Mucosa of rectum (tissue), 2 donors: Measurements from ENCODE around the gene TIPARP.
A peak's percentile ranks its signal among the peaks of the same experiment; 100 is the strongest.

ENCODE experiments used
- H3K27ac ChIP-seq, 2 donors: one replicate each; pipeline ENCODE4 v1.7.0; 2013; ENCODE audit warnings: inconsistent platforms in 2 of 2, low read depth in 2 of 2, low read length in 2 of 2
- H3K27me3 ChIP-seq, 2 donors: one replicate each; pipeline ENCODE4 v1.7.0; 2013; ENCODE audit warnings: low read length in 2 of 2; ENCODE audit not compliant: control insufficient read depth in 2 of 2, insufficient read depth in 2 of 2
- H3K36me3 ChIP-seq, 2 donors: one replicate each; pipeline ENCODE4 v1.7.0; 2013; ENCODE audit warnings: low read length in 2 of 2; ENCODE audit not compliant: control insufficient read depth in 2 of 2, insufficient read depth in 2 of 2
- H3K4me1 ChIP-seq, 2 donors: one replicate each; pipeline ENCODE4 v1.7.0; 2013; ENCODE audit warnings: low read length in 2 of 2, mild to moderate bottlenecking in 1 of 2; ENCODE audit not compliant: control insufficient read depth in 2 of 2, insufficient read depth in 2 of 2
- H3K4me3 ChIP-seq, 2 donors: one replicate each; pipeline ENCODE4 v1.7.0; 2013; ENCODE audit warnings: low read length in 2 of 2
- H3K9ac ChIP-seq, 2 donors: one replicate each; pipeline ENCODE4 v1.7.0; 2013; ENCODE audit warnings: low read length in 2 of 2, low read depth in 1 of 2, mild to moderate bottlenecking in 1 of 2
- H3K9me3 ChIP-seq, 2 donors: one replicate each; pipeline ENCODE4 v1.7.0; 2013; ENCODE audit warnings: low read length in 2 of 2; ENCODE audit not compliant: control insufficient read depth in 2 of 2
- donor health status: healthy.
- donor health status: Normal muscosa, but diverticular disease.

The TIPARP gene

DNA sequence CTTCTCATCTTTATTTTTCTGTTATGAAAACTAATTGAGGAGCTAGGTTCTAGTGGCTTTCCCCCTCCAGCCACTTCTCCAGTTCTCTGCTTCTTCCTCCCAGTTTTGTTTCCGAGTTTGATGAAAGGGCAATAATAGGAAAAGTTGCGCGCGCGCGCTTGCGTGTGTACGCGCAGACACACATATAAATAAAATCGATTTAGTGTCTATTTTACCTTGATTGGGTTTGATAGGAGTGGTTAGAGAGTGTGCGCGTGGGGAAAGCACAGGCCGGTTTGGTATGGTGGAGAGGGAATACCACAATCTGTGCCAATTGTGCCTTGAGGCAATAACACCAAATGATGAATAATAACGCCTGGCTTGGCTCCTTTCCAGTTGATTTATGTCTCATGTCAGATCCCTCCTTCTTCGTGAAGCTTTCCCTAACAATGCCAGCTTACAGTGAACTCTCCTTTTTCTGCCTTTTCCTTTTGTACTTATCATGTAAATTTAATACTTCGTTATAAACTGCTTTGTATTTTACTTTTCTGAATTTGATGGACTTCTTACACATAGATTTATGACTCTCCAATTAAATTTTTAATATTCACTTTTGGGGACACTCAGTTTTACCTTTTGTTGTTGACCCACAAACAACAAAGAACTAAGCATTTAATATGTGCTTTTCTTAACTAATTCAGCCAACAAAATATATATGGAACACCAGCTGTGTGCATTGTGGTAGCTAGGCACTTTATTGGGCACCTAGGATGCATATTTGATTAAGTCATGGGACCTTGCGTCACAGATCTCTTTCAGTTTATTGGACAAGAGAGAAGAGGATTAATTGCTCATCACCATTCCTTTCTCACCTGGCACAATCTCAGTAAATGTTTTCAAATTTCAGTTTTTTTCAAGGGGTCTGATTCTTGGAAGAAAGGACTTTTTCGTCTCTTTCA is 1.7 kb downstream of the TIPARP start:
- H3K4me3 ChIP-seq, result peak overlapping the region; percentile 87 to 88
- peaks cover 4 to 26% of the 10 kb centered on the region in 2 donors for H3K4me1 ChIP-seq
- peak overlapping the region; percentile 97 to 99 for H3K27ac ChIP-seq

DNA sequence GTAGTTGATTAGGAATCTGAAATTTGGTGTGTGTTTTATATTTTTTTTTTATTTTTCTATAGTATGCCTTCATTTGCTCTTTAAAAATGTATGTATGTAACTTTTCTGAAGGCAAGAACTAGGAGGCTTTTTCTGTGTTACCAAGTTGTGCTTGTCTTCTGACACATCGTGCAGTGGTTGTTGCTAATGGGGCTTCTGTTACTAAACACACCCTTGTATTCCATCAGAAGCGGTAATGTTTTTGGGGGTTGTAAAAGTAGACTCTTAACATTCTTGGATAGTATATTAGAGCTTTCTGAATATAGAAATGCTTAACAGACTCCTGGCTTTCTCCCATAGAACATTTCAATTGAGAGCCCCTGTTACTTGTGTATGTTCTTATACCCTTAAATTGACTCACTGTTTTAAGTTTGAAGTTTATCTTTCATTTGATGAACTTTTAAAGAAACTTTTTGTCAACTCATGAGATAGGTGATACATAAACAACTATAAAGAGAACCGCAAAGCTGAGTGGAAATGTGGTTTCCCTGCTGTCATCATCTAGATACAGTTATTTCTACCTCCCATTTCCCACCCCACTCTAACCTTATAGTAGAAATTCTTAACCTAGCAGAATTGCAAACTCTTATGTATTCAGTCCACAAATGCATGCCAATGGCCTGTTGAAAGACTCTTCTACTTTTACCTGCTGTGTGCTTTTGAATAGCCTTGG is 2.5 kb downstream of the TIPARP start:
- Histone ChIP-seq H3K4me3 (peak overlapping the region in 1 of 2 donors; percentile 22), H3K36me3 (peaks cover 15 to 18% of the 10 kb centered on the region in 2 donors)

More for the DNA sequence above, 1.7 kb downstream of the TIPARP start:
- no peaks in the 10 kb centered on the region for H3K9me3 ChIP-seq
- peaks cover 15 to 17% of the 10 kb centered on the region in 2 donors for H3K36me3 ChIP-seq
- peak overlapping the region; percentile 86 to 87 for H3K9ac ChIP-seq
- H3K27me3 ChIP-seq, result no peaks in the 10 kb centered on the region

GRCh38 chr3:156677536-156677935 is 3.1 kb downstream of the TIPARP start:
- Histone ChIP-seq H3K27me3 (no peaks in the 10 kb centered on the region), H3K4me1 (peaks cover 14 to 34% of the 10 kb centered on the region in 2 donors), H3K27ac (no peak overlapping the region), H3K9ac (no peak overlapping the region), H3K4me3 (no peak overlapping the region), H3K36me3 (peaks cover 15 to 18% of the 10 kb centered on the region in 2 donors), H3K9me3 (no peaks in the 10 kb centered on the region)

More for the DNA sequence above, 2.5 kb downstream of the TIPARP start:
- Histone ChIP-seq H3K9me3 (no peaks in the 10 kb centered on the region), H3K27me3 (no peaks in the 10 kb centered on the region), H3K9ac (no peak overlapping the region), H3K4me1 (peaks cover 9 to 34% of the 10 kb centered on the region in 2 donors), H3K27ac (peak overlapping the region in 1 of 2 donors; percentile 3)

GRCh38 chr3:156678197-156678596 is 3.8 kb downstream of the TIPARP start:
- no peak overlapping the region for H3K4me3 ChIP-seq
- no peaks in the 10 kb centered on the region for H3K27me3 ChIP-seq
- H3K36me3 ChIP-seq, result peaks cover 15 to 18% of the 10 kb centered on the region in 2 donors
- H3K4me1 ChIP-seq, result peaks cover 15 to 33% of the 10 kb centered on the region in 2 donors
- H3K9ac ChIP-seq, result no peak overlapping the region
- H3K9me3 ChIP-seq, result no peaks in the 10 kb centered on the region
- H3K27ac ChIP-seq, result no peak overlapping the region

GRCh38 chr3:156680243-156680914 is 6.0 kb downstream of the TIPARP start:
- Histone ChIP-seq H3K36me3 (peaks cover 15 to 18% of the 10 kb centered on the region in 2 donors), H3K9me3 (no peaks in the 10 kb centered on the region), H3K4me3 (no peak overlapping the region), H3K4me1 (peaks cover 19 to 31% of the 10 kb centered on the region in 2 donors), H3K27me3 (no peaks in the 10 kb centered on the region), H3K9ac (no peak overlapping the region), H3K27ac (no peak overlapping the region)

GRCh38 chr3:156681002-156681401 is 6.6 kb downstream of the TIPARP start:
- peaks cover 22 to 35% of the 10 kb centered on the region in 2 donors for H3K4me1 ChIP-seq

DNA sequence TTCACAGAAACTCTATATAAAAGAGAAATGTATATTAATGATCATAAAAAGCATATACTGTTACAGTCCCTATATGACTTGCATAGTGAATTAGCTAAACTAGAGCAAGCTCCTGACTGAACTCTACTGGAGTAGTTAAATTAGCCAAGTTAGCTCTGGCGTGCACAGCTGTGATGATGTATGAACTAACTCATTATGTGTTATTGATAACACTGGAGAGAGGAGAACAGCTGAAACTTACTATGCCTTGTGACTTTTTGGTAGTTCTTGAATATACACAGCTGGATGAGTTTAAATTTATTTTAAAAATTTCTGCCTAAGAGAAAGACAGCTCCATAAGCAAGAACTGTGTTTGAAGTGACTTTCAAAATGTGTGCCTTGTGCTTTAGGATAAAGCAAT is 8.1 kb downstream of the TIPARP start:
- H3K9ac ChIP-seq, result no peak overlapping the region
- H3K9me3 ChIP-seq, result no peaks in the 10 kb centered on the region
- H3K27ac ChIP-seq, result no peak overlapping the region
- H3K36me3 ChIP-seq, result peaks cover 14 to 17% of the 10 kb centered on the region in 2 donors
- H3K27me3 ChIP-seq, result no peaks in the 10 kb centered on the region
- no peak overlapping the region for H3K4me3 ChIP-seq
- peaks cover 22 to 37% of the 10 kb centered on the region in 2 donors for H3K4me1 ChIP-seq

More at GRCh38 chr3:156681002-156681401, 6.6 kb downstream of the TIPARP start:
- H3K36me3 ChIP-seq, result peaks cover 15 to 18% of the 10 kb centered on the region in 2 donors
- H3K4me3 ChIP-seq, result peak overlapping the region in 1 of 2 donors; percentile 34
- H3K27me3 ChIP-seq, result no peaks in the 10 kb centered on the region
- no peaks in the 10 kb centered on the region for H3K9me3 ChIP-seq
- H3K9ac ChIP-seq, result no peak overlapping the region
- H3K27ac ChIP-seq, result peak overlapping the region in 1 of 2 donors; percentile 38

DNA sequence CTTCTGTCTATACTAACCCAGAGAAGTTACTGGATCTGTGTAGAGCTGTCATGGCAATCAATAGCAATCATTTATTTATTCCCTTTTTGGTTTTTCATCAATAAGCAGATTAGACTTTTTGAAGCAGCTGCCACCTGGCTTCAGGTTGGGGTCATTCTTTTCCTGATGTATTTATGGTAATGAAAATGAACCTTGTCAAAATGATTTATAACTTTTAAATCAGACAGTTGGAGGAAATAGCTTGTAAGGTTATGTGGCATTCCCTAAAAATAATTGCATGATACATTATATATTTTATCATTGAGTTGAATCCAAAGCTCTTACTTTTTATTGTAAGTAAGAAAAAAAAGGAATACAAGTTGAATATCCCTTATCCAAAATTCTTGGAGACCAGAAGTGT is 8.6 kb downstream of the TIPARP start:
- H3K27ac ChIP-seq, result no peak overlapping the region
- H3K27me3 ChIP-seq, result no peaks in the 10 kb centered on the region
- H3K9me3 ChIP-seq, result no peaks in the 10 kb centered on the region
- H3K9ac ChIP-seq, result no peak overlapping the region
- peaks cover 9 to 17% of the 10 kb centered on the region in 2 donors for H3K36me3 ChIP-seq
- H3K4me1 ChIP-seq, result peaks cover 25 to 36% of the 10 kb centered on the region in 2 donors
- H3K4me3 ChIP-seq, result no peak overlapping the region

DNA sequence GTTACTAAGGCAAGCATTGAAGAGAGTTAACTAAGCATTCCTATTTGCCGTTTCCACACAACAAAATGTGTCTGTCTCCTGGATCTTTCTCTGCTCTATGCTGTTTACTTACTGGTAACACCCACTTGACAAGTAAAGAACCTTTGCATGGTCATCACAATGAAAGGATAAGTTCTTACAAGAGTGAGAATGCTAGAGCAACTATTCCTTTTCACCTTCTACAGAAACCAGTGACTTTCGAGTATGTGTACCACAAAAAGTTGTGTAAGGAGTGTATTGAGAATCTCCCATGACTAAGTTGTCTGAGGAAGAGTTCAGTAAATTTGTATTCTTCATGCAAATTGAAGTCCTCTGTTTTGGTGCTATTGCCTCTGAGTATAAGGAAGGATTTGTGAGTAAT is 10.8 kb downstream of the TIPARP start:
- peaks cover 0 to 11% of the 10 kb centered on the region in 2 donors for H3K36me3 ChIP-seq
- H3K4me1 ChIP-seq, result peaks cover 27 to 36% of the 10 kb centered on the region in 2 donors
- no peak overlapping the region for H3K27ac ChIP-seq
- H3K9me3 ChIP-seq, result no peaks in the 10 kb centered on the region
- no peaks in the 10 kb centered on the region for H3K27me3 ChIP-seq
- no peak overlapping the region for H3K4me3 ChIP-seq
- no peak overlapping the region for H3K9ac ChIP-seq
